CD4-positive, CD25-positive, alpha-beta regulatory T cell (primary cell): ENCODE measurements around the gene FLVCR1. TPM values are rescaled to one million over a fixed set of nuclear protein-coding genes. Genes with fewer than 3 reads are reported as not detected.
"Not testable (repeated sequence)": the region's sequence is repeated elsewhere in the genome, so short reads cannot be mapped to it uniquely, and the experiment has no call there.

ENCODE experiments used
- ATAC-seq, 2 donors: fragments of 150-1000 bp; cut with Tn5 transposase; one replicate each; pipeline ENCODE4 v1.10.0; 2021; ENCODE audit warnings: low read depth in 2 of 2, moderate number of reproducible peaks in 2 of 2, moderate library complexity in 1 of 2
- DNase-seq, 3 donors: peaks; one replicate each; pipeline versions ENCODE4 v3.0.0 to v3.0.0-alpha.2; 2012 to 2022; ENCODE audit warnings: mixed read lengths in 1 of 3
- H3K27ac ChIP-seq: one replicate; pipeline ENCODE4 v1.7.0; 2013; ENCODE audit warnings: mild to moderate bottlenecking, low read length; ENCODE audit not compliant: insufficient read depth, poor library complexity, severe bottlenecking
- H3K27me3 ChIP-seq: one replicate; pipeline ENCODE4 v1.7.0; 2013; ENCODE audit warnings: low read length; ENCODE audit not compliant: control insufficient read depth, insufficient read depth
- H3K36me3 ChIP-seq: one replicate; pipeline ENCODE4 v1.7.0; 2013; ENCODE audit warnings: mild to moderate bottlenecking, low read length, moderate library complexity; ENCODE audit not compliant: control insufficient read depth, insufficient read depth
- H3K4me1 ChIP-seq: 2 replicates; pipeline ENCODE4 v1.7.0; 2013; ENCODE audit warnings: mild to moderate bottlenecking, low read length; ENCODE audit not compliant: insufficient read depth, control insufficient read depth, poor library complexity, severe bottlenecking
- H3K4me3 ChIP-seq: one replicate; pipeline ENCODE4 v1.7.0; 2013; ENCODE audit warnings: low read depth, mild to moderate bottlenecking, low read length, moderate library complexity
- H3K9me3 ChIP-seq, 2 experiments: 1 replicate in 1 of 2; 2 replicates in 1 of 2; pipeline ENCODE4 v1.7.0; 2013; ENCODE audit warnings: low read length in 2 of 2, mild to moderate bottlenecking in 1 of 2, moderate library complexity in 1 of 2; ENCODE audit not compliant: control insufficient read depth in 2 of 2
- H3K27ac Mint-ChIP-seq, 3 donors: one replicate each; pipeline ENCODE4 v1.8.0; 2020 to 2022; ENCODE audit warnings: mild to moderate bottlenecking in 3 of 3, mixed read lengths in 3 of 3, moderate library complexity in 2 of 3
- H3K27me3 Mint-ChIP-seq: one replicate; pipeline ENCODE4 v1.8.0; 2022; ENCODE audit warnings: mild to moderate bottlenecking, mixed read lengths
- H3K36me3 Mint-ChIP-seq: one replicate; pipeline ENCODE4 v1.8.0; 2020; ENCODE audit warnings: mixed read lengths
- H3K4me1 Mint-ChIP-seq, 4 donors: one replicate each; pipeline ENCODE4 v1.8.0; 2020 to 2022; ENCODE audit warnings: mixed read lengths in 4 of 4, mild to moderate bottlenecking in 1 of 4
- H3K4me3 Mint-ChIP-seq, 4 donors: one replicate each; pipeline ENCODE4 v1.8.0; 2020 to 2022; ENCODE audit warnings: mild to moderate bottlenecking in 4 of 4, mixed read lengths in 4 of 4, moderate library complexity in 3 of 4
- H3K9me3 Mint-ChIP-seq, 7 donors: one replicate each; pipeline ENCODE4 v1.8.0; 2020 to 2022; ENCODE audit warnings: mixed read lengths in 7 of 7, mild to moderate bottlenecking in 3 of 7, moderate library complexity in 2 of 7
- polyA plus RNA-seq, 4 donors: library from polyadenylated mRNA; unstranded; fragments of 300-500 nt; fragmentation: Illumina TruSeq; gene quantifications; one replicate each; pipeline ENCODE4 v1.2.3, GENCODE V29; 2021
- total RNA-seq: library from RNA; stranded (reverse); gene quantifications from one replicate; pipeline ENCODE4 v1.2.3, GENCODE V29; 2022

The FLVCR1 gene
- total and polyA plus RNA-seq, 5 donors from 2014 or later: 1.8 to 10.9 (median 2.3) TPM

- Histone ChIP-seq H3K27me3 (no peaks in the 10 kb centered on the region), H3K4me1 (no peaks in the 10 kb centered on the region), H3K9me3 (peaks cover 10 to 15% of the 10 kb centered on the region in 2 experiments), H3K4me3 (no peak overlapping the region), H3K27ac (no peak overlapping the region), H3K36me3 (no peaks in the 10 kb centered on the region)
- Mint-ChIP-seq H3K36me3 (peaks cover 12% of the 10 kb centered on the region), H3K4me1 (no peaks in the 10 kb centered on the region), H3K9me3 (peaks cover 0 to 25% (median 10%) of the 10 kb centered on the region in 7 donors), H3K27ac (no peak overlapping the region), H3K27me3 (no peaks in the 10 kb centered on the region), H3K4me3 (no peak overlapping the region)
- DNase-seq: no peak
- no peak for ATAC-seq
Observed at GRCh38 chr1:212825798-212826452, 32.1 kb upstream of the FLVCR1 start.

GRCh38 chr1:212827171-212827776 is 30.8 kb upstream of the FLVCR1 start:
- Mint-ChIP-seq H3K4me1 (peaks cover 0 to 4% (median 0%) of the 10 kb centered on the region in 4 donors), H3K9me3 (peaks cover 0 to 25% (median 10%) of the 10 kb centered on the region in 7 donors), H3K27ac (no peak overlapping the region), H3K27me3 (no peaks in the 10 kb centered on the region), H3K36me3 (peaks cover 12% of the 10 kb centered on the region), H3K4me3 (no peak overlapping the region)
- Histone ChIP-seq H3K27me3 (no peaks in the 10 kb centered on the region), H3K36me3 (no peaks in the 10 kb centered on the region), H3K9me3 (peaks cover 10 to 15% of the 10 kb centered on the region in 2 experiments), H3K27ac (no peak overlapping the region), H3K4me1 (no peaks in the 10 kb centered on the region), H3K4me3 (no peak overlapping the region)
- ATAC-seq (no peak), DNase-seq (no peak)

- H3K36me3 Mint-ChIP-seq: peaks cover 12% of the 10 kb centered on the region
- no peaks in the 10 kb centered on the region for H3K27me3 Mint-ChIP-seq
- DNase-seq (no peak), ATAC-seq (no peak)
- peaks cover 10 to 15% of the 10 kb centered on the region in 2 experiments for H3K9me3 ChIP-seq
- peaks cover 0 to 25% (median 10%) of the 10 kb centered on the region in 7 donors for H3K9me3 Mint-ChIP-seq
- H3K27ac Mint-ChIP-seq: no peak overlapping the region
- no peak overlapping the region for H3K4me3 ChIP-seq
- no peaks in the 10 kb centered on the region for H3K4me1 ChIP-seq
- H3K36me3 ChIP-seq: no peaks in the 10 kb centered on the region
- H3K27me3 ChIP-seq: no peaks in the 10 kb centered on the region
- no peak overlapping the region for H3K4me3 Mint-ChIP-seq
- peaks cover 0 to 4% (median 0%) of the 10 kb centered on the region in 4 donors for H3K4me1 Mint-ChIP-seq
- H3K27ac ChIP-seq: no peak overlapping the region
Observed at GRCh38 chr1:212827831-212828278, 30.2 kb upstream of the FLVCR1 start.

- no peak for DNase-seq
- peaks cover 0 to 4% (median 0%) of the 10 kb centered on the region in 4 donors for H3K4me1 Mint-ChIP-seq
- Histone ChIP-seq H3K4me1 (no peaks in the 10 kb centered on the region), H3K27me3 (no peaks in the 10 kb centered on the region), H3K9me3 (peaks cover 10 to 15% of the 10 kb centered on the region in 2 experiments), H3K27ac (no peak overlapping the region), H3K36me3 (no peaks in the 10 kb centered on the region), H3K4me3 (no peak overlapping the region)
- peaks cover 12% of the 10 kb centered on the region for H3K36me3 Mint-ChIP-seq
- H3K27ac Mint-ChIP-seq: no peak overlapping the region
- ATAC-seq: no peak
- H3K27me3 Mint-ChIP-seq: no peaks in the 10 kb centered on the region
- no peak overlapping the region for H3K4me3 Mint-ChIP-seq
- H3K9me3 Mint-ChIP-seq: peaks cover 0 to 25% (median 10%) of the 10 kb centered on the region in 7 donors
Observed at GRCh38 chr1:212828395-212828794, 29.7 kb upstream of the FLVCR1 start.

- peak overlapping the region; percentile 71 to 83 (median 79) for H3K27ac Mint-ChIP-seq
- ATAC-seq, H3K36me3 ChIP-seq, H3K27ac ChIP-seq, H3K9me3 Mint-ChIP-seq, H3K4me3 Mint-ChIP-seq, H3K27me3 Mint-ChIP-seq, H3K9me3 ChIP-seq, H3K4me1 Mint-ChIP-seq, H3K4me1 ChIP-seq, H3K4me3 ChIP-seq, H3K36me3 Mint-ChIP-seq, H3K27me3 ChIP-seq, DNase-seq: not testable (repeated sequence)
Observed at GRCh38 chr1:212833211-212834207, 24.6 kb upstream of the FLVCR1 start.

GRCh38 chr1:212838145-212838544 is 19.9 kb upstream of the FLVCR1 start:
- H3K4me3 Mint-ChIP-seq: no peak overlapping the region
- no peak overlapping the region for H3K4me3 ChIP-seq
- H3K4me1 Mint-ChIP-seq: peaks cover 0 to 7% (median 6%) of the 10 kb centered on the region in 4 donors
- no peak for DNase-seq
- H3K27ac Mint-ChIP-seq: no peak overlapping the region
- ATAC-seq: no peak
- no peaks in the 10 kb centered on the region for H3K4me1 ChIP-seq
- H3K36me3 Mint-ChIP-seq: no peaks in the 10 kb centered on the region
- H3K27ac ChIP-seq: no peak overlapping the region
- no peaks in the 10 kb centered on the region for H3K36me3 ChIP-seq
- H3K9me3 ChIP-seq: no peaks in the 10 kb centered on the region
- H3K27me3 ChIP-seq: no peaks in the 10 kb centered on the region
- H3K27me3 Mint-ChIP-seq: no peaks in the 10 kb centered on the region
- peaks cover 0 to 2% (median 0%) of the 10 kb centered on the region in 7 donors for H3K9me3 Mint-ChIP-seq

- not testable (repeated sequence) for H3K4me3 Mint-ChIP-seq, H3K4me3 ChIP-seq, H3K4me1 ChIP-seq, DNase-seq, H3K27ac ChIP-seq, H3K27ac Mint-ChIP-seq, H3K9me3 ChIP-seq, H3K4me1 Mint-ChIP-seq, H3K27me3 ChIP-seq, H3K36me3 Mint-ChIP-seq, ATAC-seq, H3K36me3 ChIP-seq, H3K27me3 Mint-ChIP-seq, H3K9me3 Mint-ChIP-seq
Observed at GRCh38 chr1:212844521-212844920, 13.6 kb upstream of the FLVCR1 start.
